ENCODE data around the gene CAMKMT.
A peak's percentile ranks its signal among the peaks of the same experiment; 100 is the strongest.

CAMKMT gene

GRCh38 chr2:44751754-44752479, 390.2 kb downstream of the CAMKMT start:
- DNase-seq = no peak

- no peak for DNase-seq
Observed at GRCh38 chr2:44752761-44753160, 391.0 kb downstream of the CAMKMT start.

DNA sequence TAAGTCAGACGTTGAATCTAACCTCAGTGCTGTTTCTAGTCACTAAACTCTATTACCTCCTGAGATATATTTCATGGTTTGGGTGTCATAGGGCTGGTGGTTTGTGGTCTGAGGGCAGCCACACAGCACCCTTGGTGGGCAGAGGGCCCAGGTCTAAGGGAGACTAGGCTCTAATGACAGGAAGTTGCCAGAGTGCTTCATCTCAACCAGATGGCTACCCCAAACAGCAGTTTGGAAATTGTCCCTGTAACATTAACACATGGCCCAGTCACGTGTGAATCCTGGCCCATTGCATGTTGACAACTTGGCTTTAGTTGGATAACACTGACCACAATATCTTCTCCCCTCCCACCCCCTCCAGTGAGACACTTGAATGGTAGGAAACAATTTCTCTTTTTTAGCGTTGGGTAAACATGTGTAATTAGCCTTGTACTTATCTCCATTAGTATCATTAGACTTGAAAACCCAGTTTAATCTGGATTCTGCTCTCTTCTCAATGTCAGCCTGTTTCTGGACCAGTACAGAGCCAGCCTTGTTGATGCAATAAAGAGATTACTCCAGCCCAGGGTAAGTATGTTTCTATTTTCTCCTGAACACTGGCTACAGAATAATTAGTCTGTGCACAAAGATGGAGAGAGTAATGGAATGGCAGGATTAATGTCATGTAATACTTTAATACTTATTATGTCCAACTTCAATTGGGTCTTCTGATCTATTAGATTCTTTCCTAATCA, 392.0 kb downstream of the CAMKMT start:
- DNase-seq = peak; percentile 18

DNA sequence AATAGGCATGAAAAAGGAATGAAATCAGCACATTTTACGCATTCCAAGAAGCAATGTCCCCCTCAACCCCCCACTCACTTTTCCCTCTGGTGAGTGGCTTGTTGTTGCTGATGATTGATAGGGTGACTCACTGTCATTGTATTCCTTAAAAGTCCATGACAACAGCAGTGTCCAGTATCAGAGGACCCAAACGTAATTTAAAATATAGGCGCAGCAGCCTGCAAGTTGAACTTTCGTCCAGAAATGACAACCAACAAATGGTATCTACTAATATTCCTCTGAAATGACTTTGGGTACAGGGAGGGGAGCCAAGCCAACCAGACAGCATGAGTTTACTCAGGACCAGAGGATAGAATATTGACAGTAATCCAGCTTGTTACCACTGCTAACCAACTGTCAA, 396.8 kb downstream of the CAMKMT start:
- no peak for DNase-seq

GRCh38 chr2:44759823-44760222, 398.1 kb downstream of the CAMKMT start:
- DNase-seq = no peak

DNA sequence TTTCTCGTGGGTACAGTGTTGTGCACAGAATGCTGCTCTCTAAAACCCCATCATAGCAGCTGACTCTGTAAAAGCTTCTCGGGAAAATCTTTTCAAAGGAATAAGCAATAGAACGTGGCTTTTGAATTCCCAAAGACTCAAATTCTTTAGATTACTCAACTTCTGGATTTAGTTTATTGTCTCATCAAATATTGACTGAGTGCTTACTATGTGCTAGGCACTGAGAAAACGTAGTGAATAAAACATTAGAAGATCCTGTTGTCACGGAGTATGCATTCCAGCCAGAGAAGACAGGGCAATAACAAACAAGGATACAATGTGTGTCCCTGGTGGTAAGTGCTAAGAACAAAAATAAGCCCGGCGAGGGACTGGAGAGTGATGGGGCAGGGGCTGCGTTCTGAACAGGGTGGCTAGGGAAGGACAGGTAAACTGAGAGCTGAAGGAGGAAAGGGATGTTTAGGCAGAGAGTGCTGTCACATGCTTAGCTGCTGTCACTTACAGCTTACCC, 401.6 kb downstream of the CAMKMT start:
- no peak for DNase-seq

DNA sequence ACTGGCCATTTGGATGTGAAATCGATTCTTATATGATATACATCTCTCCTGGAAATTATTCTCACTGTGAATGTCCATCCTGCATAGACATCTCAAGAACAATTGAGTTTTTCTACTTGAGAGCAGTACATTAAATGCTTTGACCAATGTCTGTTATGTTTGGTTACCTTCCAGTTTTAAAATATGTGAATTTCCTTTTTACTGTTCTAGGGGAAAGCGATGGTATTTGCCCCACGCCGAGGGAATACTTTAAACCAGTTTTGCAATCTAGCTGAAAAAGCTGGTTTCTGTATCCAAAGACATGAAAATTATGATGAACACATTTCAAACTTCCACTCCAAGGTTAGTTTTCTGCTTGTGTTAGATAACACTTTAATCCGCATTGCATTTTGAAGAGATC, 404.5 kb downstream of the CAMKMT start:
- DNase-seq = no peak

- DNase-seq = no peak
Observed at GRCh38 chr2:44766777-44767176, 405.0 kb downstream of the CAMKMT start.

GRCh38 chr2:44767691-44768090, 405.9 kb downstream of the CAMKMT start:
- no peak for DNase-seq

GRCh38 chr2:44768438-44769236, 406.9 kb downstream of the CAMKMT start:
- no peak for DNase-seq

DNA sequence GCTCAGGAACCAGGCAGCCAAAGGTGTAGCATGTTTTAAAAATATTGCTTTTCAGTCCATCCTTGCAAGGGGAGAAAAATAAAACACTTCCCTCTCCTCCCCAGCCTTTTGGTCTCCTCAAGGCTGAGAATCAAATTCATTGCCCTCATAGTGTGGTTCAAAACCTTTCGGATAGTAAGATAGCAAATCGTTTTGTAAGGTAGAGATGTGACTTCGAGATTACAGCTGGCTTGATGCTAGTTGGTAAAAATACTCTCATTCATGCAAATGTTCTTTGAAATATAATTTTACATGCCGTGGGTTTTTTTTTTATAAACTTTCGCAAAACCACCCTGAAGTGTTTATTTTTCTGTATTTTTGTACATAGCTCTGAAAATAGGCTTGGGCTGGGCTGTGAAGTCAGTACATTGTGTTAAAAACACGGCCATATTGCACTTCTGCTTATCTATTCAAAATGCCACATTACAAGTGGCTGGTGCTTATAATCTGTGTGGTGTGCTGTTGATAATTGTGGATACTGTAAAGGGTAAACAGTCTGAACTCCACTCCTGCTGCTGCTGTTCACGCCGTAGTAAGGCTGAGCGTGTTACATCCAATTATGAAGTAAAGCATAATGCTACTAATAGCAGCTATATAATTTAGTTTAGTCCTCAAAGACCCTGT, 407.7 kb downstream of the CAMKMT start:
- no peak for DNase-seq

DNA sequence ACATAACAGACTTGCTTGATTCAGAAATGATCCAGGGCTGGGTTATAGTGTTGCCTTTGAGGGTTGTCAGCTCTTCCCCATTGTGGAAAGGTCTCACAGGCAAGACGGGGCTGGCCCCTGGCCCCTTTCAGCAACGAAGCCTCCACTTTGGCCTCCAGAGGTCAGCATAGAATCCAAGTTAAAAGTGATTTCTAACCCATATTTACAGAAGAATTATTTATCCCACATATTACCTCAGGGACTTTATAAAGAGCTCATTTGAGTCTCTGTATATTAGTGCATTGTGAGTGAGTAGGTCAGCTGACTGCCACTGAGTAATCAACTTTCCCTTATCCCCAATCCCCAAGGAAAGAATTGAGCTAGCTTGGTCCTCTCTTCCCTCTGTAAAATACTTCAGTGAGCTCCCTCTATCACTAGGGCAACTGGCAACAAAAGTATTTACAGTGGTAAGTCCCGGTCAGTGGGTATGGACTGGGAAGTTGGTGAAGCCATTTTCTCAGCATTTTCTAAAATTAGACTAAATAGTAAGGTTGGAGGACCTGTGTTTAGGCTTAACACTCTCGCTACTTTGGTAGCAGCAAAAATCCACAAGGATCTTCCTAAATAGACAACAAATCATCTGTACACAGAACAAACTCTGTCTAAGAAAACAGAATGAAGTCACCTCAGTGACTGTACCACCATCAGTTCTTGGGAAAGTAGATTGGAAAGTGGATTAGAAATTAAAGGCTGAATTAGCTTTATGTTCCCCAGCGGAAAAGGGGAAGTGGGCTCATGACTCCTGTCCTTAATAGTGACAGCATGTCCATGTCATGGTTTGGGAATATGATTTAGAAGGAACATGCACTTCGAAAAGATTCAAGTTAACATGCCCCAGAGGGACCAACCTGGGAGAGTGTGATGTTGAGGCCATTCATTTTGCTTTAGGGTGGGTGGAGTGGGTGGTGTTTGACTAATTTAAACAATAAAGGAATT, 408.8 kb downstream of the CAMKMT start:
- no peak for DNase-seq

DNA sequence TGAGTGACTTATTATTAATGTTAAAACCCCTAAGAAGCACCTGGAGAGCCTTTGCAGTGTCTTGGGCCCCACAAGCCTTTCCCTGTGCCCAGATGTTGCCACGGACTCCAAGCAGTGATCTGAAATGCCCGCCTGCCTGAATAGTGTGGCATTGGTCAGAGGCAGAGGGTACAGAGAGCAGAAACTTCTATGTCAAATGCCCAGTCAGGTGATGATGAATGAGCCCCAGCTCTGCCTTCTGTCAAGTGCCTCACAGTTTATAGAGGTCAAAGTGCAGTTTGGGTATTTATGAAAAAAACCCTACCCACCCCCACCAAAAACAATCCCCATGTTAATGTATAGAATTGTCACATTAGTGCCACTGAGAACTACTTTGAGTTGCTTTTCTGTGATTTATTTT, 409.8 kb downstream of the CAMKMT start:
- DNase-seq = no peak

DNA sequence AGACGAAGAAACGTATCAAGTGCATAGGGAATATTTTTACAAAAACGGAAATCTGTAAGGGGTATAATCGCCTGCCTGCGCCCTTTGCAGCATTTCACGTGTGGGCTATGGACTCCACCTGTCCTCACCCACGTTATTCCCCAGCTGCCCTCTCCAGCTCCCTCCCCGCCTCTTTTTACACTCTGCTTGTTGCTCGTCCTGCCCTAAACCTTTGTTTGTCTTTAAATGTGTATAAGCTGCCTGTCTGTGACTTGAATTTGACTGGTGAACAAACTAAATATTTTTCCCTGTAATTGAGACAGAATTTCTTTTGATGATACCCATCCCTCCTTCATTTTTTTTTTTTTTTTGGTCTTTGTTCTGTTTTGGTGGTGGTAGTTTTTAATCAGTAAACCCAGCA, 410.4 kb downstream of the CAMKMT start:
- no peak for DNase-seq

- no peak for DNase-seq
Observed at GRCh38 chr2:44772669-44773378, 411.1 kb downstream of the CAMKMT start.

DNA sequence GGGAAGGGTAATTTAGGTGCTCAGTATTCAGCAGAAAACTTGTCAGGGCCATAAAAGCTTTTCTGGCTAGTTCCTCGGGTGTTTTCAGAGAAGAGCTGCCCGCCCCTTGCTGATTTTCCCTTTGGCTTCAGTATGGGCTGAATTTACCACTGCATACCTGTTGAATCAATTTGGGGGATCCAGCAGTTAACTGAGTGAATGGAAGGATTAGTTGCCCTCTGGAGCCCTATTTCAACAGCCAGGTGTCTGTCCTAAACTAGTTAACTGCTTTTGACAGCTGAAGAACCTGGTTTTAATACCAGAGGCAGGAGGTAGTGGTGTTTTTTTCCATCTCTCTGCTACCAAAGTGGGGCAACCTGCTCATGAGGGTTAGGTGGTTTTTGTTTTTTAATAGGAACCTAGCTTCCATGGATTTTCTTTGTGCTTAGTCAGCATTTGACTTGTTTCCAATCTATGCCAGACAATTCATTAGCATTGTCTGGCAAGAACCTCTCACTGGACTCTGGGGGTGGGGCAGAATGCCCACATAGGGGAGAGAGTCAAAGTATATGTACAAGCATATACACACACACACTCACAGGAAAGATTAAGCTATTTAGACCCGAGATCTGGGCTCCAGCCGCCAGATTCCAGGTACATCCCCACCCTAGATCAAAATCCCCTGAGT, 413.2 kb downstream of the CAMKMT start:
- DNase-seq = no peak

DNA sequence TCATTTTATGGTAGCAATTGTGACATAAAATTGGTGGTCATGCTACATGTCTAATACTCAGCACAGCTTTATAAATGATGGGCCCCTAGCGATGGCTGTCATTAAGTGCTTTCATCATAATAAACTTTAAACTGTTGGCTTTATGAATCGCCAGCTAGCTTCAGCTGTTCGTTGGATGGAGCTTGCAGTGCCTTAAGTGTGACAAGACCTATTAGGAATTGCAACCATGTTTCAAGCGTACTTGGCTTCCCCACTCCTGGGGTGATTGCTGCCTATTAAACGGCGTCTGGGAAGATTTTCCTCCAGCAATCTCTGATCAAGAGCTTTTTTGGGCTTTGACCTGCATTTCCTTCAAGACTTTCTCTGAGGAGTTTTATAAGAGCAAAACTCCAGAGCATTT, 415.3 kb downstream of the CAMKMT start:
- DNase-seq = no peak

- peak; percentile 22 for DNase-seq
Observed at GRCh38 chr2:44777537-44777936, 415.8 kb downstream of the CAMKMT start.

DNA sequence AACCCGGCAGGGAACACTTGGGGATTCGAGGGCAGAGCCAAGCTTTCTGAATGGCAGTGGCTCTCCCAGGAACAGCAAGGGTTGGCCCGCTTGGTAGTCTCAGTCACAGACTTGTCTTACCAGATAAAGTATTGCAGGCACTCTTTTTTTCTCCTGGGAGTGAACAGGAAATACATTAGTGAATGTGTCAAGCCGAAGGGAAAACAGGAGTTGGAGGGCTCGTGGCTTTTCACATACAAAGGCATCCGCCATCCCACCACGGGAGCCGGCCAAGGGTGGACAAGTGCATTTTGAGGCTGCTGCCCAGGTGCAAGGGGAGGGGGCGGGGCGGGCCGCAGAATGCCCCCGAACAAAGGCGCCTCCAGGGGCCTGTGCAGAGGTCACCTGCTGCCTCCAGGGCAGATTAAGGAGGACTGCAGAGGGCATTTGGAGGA, 416.5 kb downstream of the CAMKMT start:
- no peak for DNase-seq
